K562 (cell line): ENCODE data around the gene ANKS1B. TPM values are rescaled to one million over a fixed set of nuclear protein-coding genes. Genes with fewer than 3 reads are reported as not detected.

Source experiments
- ATAC-seq: fragments of 200-7000 bp; cut with Tn5 transposase; 3 replicates; pipeline ENCODE4 v1.9.1; 2020; ENCODE audit warnings: moderate library complexity
- BruUV-seq: library from RNA; stranded (reverse); fragments of 400-500 nt; replicated peaks from 2 replicates; lab custom pipeline; 2021; lab: Mats Ljungman, UMichigan
- CTCF ChIA-PET: fragments of 300-600 bp; formaldehyde crosslinking; extraction: SDS; loops from one replicate; lab custom pipeline; 2021; ENCODE audit warnings: low intra/inter-chr PET ratio; lab: Yijun Ruan, JAX
- POLR2A ChIA-PET: fragments of 300-600, 350-650 bp; sonication (Branson Sonifier 250); formaldehyde crosslinking; extraction: SDS; loops from one replicate; lab custom pipeline; 2021; ENCODE audit warnings: antibody characterized with exemption, inconsistent platforms; lab: Yijun Ruan, JAX
- DNase-seq, 4 experiments: peaks; one replicate each; pipeline versions ENCODE4 v3.0.0 to v3.0.0-alpha.2; 2011 to 2018; ENCODE audit warnings: low spot score in 3 of 4, mixed read lengths in 3 of 4; ENCODE audit errors: extremely low read depth in 1 of 4
- FAIRE-seq: peaks from 2 replicates; lab custom pipeline; 2011; peaks lifted over from hg19 to GRCh38; lab: Jason Lieb, UNC
- H2AFZ ChIP-seq: 2 replicates; pipeline ENCODE4 v1.6.0; 2011; ENCODE audit warnings: low read depth, low read length, control low read depth, inconsistent platforms
- H3K27ac ChIP-seq: fragments of 200-600 bp; 3 replicates; pipeline ENCODE4 v1.8.0; 2011; ENCODE audit warnings: low read depth, mild to moderate bottlenecking, control low read depth, inconsistent platforms, low read length, moderate library complexity, mixed read lengths; ENCODE audit errors: extremely low read depth
- H3K27me3 ChIP-seq, 2 experiments: fragments of 300-600 bp in 1 of 2; 2 replicates in 1 of 2; 3 replicates in 1 of 2; pipeline versions ENCODE4 v1.6.0 to v1.8.0; 2011; ENCODE audit warnings: inconsistent platforms in 2 of 2, low read length in 2 of 2, mild to moderate bottlenecking in 1 of 2, mixed read lengths in 1 of 2, moderate library complexity in 1 of 2; ENCODE audit not compliant: control insufficient read depth in 2 of 2, insufficient read depth in 2 of 2
- H3K36me3 ChIP-seq: fragments of 300-600 bp; 3 replicates; pipeline ENCODE4 v1.8.0; 2011; ENCODE audit warnings: mild to moderate bottlenecking, low read length, inconsistent platforms; ENCODE audit not compliant: control insufficient read depth, insufficient read depth
- H3K4me1 ChIP-seq, 2 experiments: fragments of 200-600 bp in 1 of 2; replicated peaks in 1 of 2; 2 replicates in 1 of 2; 3 replicates in 1 of 2; pipeline versions ENCODE4 v1.5.1 to v1.8.0; 2011; ENCODE audit warnings: inconsistent platforms in 2 of 2, low read length in 2 of 2, mild to moderate bottlenecking in 1 of 2, mixed read lengths in 1 of 2, moderate library complexity in 1 of 2; ENCODE audit not compliant: control insufficient read depth in 2 of 2, insufficient read depth in 2 of 2
- H3K4me2 ChIP-seq: 2 replicates; pipeline ENCODE4 v1.6.1; 2011; ENCODE audit warnings: low read length, control low read depth, inconsistent platforms, mixed read lengths; ENCODE audit not compliant: insufficient read depth
- H3K4me3 ChIP-seq: fragments of 200-600 bp; sonication (generic), shearing (Covaris generic); 2 replicates; pipeline ENCODE4 v1.5.1; 2016; ENCODE audit warnings: control low read depth, inconsistent platforms
- H3K79me2 ChIP-seq: fragments of 200-600 bp; 3 replicates; pipeline ENCODE4 v1.8.0; 2011; ENCODE audit warnings: low read length, inconsistent platforms; ENCODE audit not compliant: control insufficient read depth, insufficient read depth
- H3K9ac ChIP-seq, 2 experiments: 2 replicates each; pipeline versions ENCODE4 v1.6.0 to v1.6.1; 2011; ENCODE audit warnings: low read depth in 2 of 2, low read length in 2 of 2, control low read depth in 1 of 2, inconsistent platforms in 1 of 2, mild to moderate bottlenecking in 1 of 2, mixed read lengths in 1 of 2; ENCODE audit not compliant: insufficient read depth in 1 of 2
- H3K9me1 ChIP-seq: one replicate; pipeline ENCODE4 v1.6.0; 2011; ENCODE audit warnings: inconsistent platforms, mild to moderate bottlenecking, low read length, moderate library complexity; ENCODE audit not compliant: control insufficient read depth, insufficient read depth
- H3K9me3 ChIP-seq: replicated peaks from 2 replicates; pipeline ENCODE4 v1.5.1; 2011; ENCODE audit warnings: low read depth, low read length, inconsistent platforms; ENCODE audit not compliant: control insufficient read depth, insufficient read depth
- H4K20me1 ChIP-seq: replicated peaks from 2 replicates; pipeline ENCODE4 v1.6.1; 2011; ENCODE audit warnings: low read length, inconsistent platforms, mixed read lengths; ENCODE audit not compliant: control insufficient read depth, insufficient read depth
- MEIS2 ChIP-seq: fragments of 450-650 bp; IDR thresholded peaks from 2 replicates; pipeline ENCODE4 v1.6.1; 2014; ENCODE audit warnings: mild to moderate bottlenecking; ENCODE audit not compliant: partially characterized antibody
- STAG1 ChIP-seq: sonication (generic); formaldehyde crosslinking; IDR thresholded peaks from 2 replicates; pipeline ENCODE4 v1.5.0; 2020; ENCODE audit warnings: missing genetic modification reagents, borderline replicate concordance
- ZKSCAN8 ChIP-seq: fragments of 200-800 bp; sonication (Bioruptor generic); IDR thresholded peaks from 2 replicates; pipeline ENCODE4 v1.6.1; 2016; ENCODE audit warnings: missing genetic modification characterization, missing compliant biosample characterization
- WGBS: fragments of 100-300 bp; shearing (Covaris generic); methylation state at CpG from one replicate; pipeline ENCODE4 v1.1.6; 2016; ENCODE audit warnings: low coverage, mixed read lengths; ENCODE audit not compliant: insufficient coverage; ENCODE audit errors: missing lambda C conversion rate; 5-methylcytosine and 5-hydroxymethylcytosine counted together
- in situ Hi-C: fragments of 300-500 bp; cut with MboI; formaldehyde crosslinking; loops from 4 replicates; pipeline ENCODE4 v1.15.0; 2018; ENCODE audit warnings: inconsistent platforms, mixed read lengths
- intact Hi-C: fragments of 100-400 bp; cut with micrococcal nuclease; formaldehyde crosslinking; loops from 2 replicates; pipeline ENCODE4 v1.14.2; 2022
- polyA plus RNA-seq, 8 experiments: library from polyadenylated mRNA; depleted of rRNA in 4 of 8; stranded (reverse) in 5 of 8; unstranded in 3 of 8; fragments of >200 nt; fragmentation: Nextera tagmentation in 2 of 8; fragmentation: Illumina TruSeq in 1 of 8; extraction: Ambion mirVana in 2 of 8; extraction: Trizol in 1 of 8; gene quantifications; 2 replicates each; pipeline versions ENCODE4 v1.2.1 to v1.2.3, GENCODE V29; 2011 to 2014; ENCODE audit warnings: inconsistent platforms in 1 of 8, missing spikeins in 1 of 8
- total RNA-seq, 7 experiments: library from RNA; depleted of rRNA in 6 of 7; stranded (reverse); fragments of >200 nt in 6 of 7; fragmentation: Illumina TruSeq in 2 of 7; extraction: Trizol in 2 of 7; gene quantifications; 2 replicates each; pipeline versions ENCODE4 v1.2.1 to v1.2.3, GENCODE V29; 2011 to 2021; ENCODE audit warnings: low replicate concordance in 1 of 7
- TF ChIP-seq, protein P1 (sequence below): sonication (generic); formaldehyde crosslinking; IDR thresholded peaks from 2 replicates; pipeline ENCODE4 v1.8.1; 2023; ENCODE audit warnings: mild to moderate bottlenecking, missing genetic modification reagents
- TF ChIP-seq, protein P2 (sequence below): fragments of 200-400 bp; formaldehyde crosslinking; IDR thresholded peaks from 2 replicates; pipeline ENCODE4 v1.6.1; 2017; ENCODE audit warnings: mild to moderate bottlenecking, low read depth, low read length, moderate library complexity

ANKS1B gene
- total and polyA plus RNA-seq, 9 of the 15 experiments (the other 6 are each of a cell fraction or from before 2014, with no cell fraction given) = 0.04 to 0.47 (median 0.28) TPM; not detected in 4

DNA sequence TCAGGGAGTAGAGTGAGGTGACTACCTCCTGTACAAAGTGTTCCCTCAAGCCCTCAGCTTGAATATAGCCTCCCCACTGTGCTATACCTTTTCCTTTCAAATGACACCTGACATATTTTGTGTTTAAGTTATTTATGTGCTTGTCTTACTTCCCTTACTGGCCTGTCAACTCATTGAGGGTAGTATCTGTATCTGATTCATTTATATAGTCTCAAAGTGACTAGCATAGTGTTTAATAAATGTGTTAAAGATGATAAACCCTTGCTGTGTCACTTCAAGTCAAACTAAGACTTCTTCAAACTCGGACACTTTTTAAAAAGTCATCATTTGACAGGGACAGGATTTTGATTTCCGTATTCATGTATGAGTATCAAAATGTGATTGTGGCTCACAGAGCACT, 1287.5 kb downstream of the ANKS1B start:
- DNase-seq (no peak), ATAC-seq (peak; percentile 55), FAIRE-seq (no peak)
- H3K4me1 ChIP-seq = peaks cover 4% of the 10 kb centered on the region in 2 experiments; a peak in 2 of 5 replicates
- no peaks in the 10 kb centered on the region; the same call in 2 of the 3 replicates for H3K36me3 ChIP-seq
- no peak overlapping the region for H3K4me3 ChIP-seq
- ChIA-PET POLR2A (no interaction called here), CTCF (no interaction called here)
- H3K27ac ChIP-seq = no peak overlapping the region
- TF ChIP-seq MEIS2 = peak; percentile 22
- TF ChIP-seq ZKSCAN8 (CRISPR knock-in tag) = no peak
- H3K4me2 ChIP-seq = no peak overlapping the region
- WGBS = 33% methylated on average over 2 of the region's 2 CpGs
- no peaks in the 10 kb centered on the region for H4K20me1 ChIP-seq
- no peak overlapping the region for H2AFZ ChIP-seq
- no peaks in the 10 kb centered on the region for H3K9me3 ChIP-seq
- no peak overlapping the region for H3K9ac ChIP-seq
- in situ Hi-C loops = no loop called here
- BruUV-seq = no TSS peak
- H3K9me1 ChIP-seq = no peaks in the 10 kb centered on the region
- no peaks in the 10 kb centered on the region for H3K27me3 ChIP-seq
- intact Hi-C loops = loop anchor here (5.0 to 10.0 kb wide), 2 partner anchors 100 to 298 kb away; no protein-coding TSS in a partner anchor
- no peaks in the 10 kb centered on the region for H3K79me2 ChIP-seq

DNA sequence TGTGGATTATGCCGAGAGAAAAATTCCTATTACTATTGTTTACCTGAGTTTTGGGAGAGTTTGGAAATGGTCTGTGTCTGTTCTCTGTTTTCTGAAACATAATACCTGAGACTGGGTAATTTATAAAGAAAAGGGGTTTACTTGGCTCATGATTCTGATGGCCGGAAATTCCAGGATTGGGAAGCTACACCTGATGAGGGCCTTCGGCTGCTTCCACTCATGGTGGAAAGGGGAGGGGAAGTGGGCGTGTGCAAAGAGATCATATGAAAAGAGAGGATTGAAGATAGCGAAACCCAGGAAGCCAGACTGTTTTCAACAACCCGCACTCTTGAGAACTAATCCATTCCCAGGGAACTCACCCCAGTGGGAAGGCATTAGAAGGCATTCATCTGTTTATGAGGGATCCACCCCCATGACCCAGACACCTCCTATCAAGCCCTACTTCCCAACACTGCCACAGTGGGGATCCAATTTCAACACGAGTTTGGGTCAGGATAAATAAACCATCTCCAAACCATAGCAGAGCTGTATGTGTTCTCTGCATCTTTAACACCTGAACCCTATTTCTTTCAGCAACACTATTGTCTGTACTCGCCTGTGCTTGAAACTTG, 1288.6 kb downstream of the ANKS1B start:
- no peaks in the 10 kb centered on the region; the same call in 2 of the 3 replicates for H3K36me3 ChIP-seq
- H3K27me3 ChIP-seq = no peaks in the 10 kb centered on the region
- H2AFZ ChIP-seq = no peak overlapping the region
- no peak for DNase-seq
- H3K27ac ChIP-seq = no peak overlapping the region
- no peaks in the 10 kb centered on the region for H4K20me1 ChIP-seq
- no peak for FAIRE-seq
- H3K9me3 ChIP-seq = no peaks in the 10 kb centered on the region
- intact Hi-C loops = loop anchor here (5.0 to 10.0 kb wide), 2 partner anchors 101 to 299 kb away; no protein-coding TSS in a partner anchor
- in situ Hi-C loops = no loop called here
- H3K4me3 ChIP-seq = no peak overlapping the region
- ChIA-PET CTCF (no interaction called here), POLR2A (no interaction called here)
- BruUV-seq = no TSS peak
- no peaks in the 10 kb centered on the region for H3K79me2 ChIP-seq
- ATAC-seq = peak; percentile 15
- WGBS = 60% methylated on average over 8 of the region's 8 CpGs
- H3K4me2 ChIP-seq = 0 out of 2 replicates have a peak overlapping the region, but pooled peaks have one; percentile 6
- peaks cover 4% of the 10 kb centered on the region in 2 experiments; a peak in 2 of 5 replicates for H3K4me1 ChIP-seq
- no peaks in the 10 kb centered on the region for H3K9me1 ChIP-seq
- H3K9ac ChIP-seq = no peak overlapping the region
- TF ChIP-seq STAG1 (CRISPR knock-in tag) = no peak
- TF ChIP-seq, protein P1, sequence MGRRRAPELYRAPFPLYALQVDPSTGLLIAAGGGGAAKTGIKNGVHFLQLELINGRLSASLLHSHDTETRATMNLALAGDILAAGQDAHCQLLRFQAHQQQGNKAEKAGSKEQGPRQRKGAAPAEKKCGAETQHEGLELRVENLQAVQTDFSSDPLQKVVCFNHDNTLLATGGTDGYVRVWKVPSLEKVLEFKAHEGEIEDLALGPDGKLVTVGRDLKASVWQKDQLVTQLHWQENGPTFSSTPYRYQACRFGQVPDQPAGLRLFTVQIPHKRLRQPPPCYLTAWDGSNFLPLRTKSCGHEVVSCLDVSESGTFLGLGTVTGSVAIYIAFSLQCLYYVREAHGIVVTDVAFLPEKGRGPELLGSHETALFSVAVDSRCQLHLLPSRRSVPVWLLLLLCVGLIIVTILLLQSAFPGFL = no peak
- TF ChIP-seq, protein P2, sequence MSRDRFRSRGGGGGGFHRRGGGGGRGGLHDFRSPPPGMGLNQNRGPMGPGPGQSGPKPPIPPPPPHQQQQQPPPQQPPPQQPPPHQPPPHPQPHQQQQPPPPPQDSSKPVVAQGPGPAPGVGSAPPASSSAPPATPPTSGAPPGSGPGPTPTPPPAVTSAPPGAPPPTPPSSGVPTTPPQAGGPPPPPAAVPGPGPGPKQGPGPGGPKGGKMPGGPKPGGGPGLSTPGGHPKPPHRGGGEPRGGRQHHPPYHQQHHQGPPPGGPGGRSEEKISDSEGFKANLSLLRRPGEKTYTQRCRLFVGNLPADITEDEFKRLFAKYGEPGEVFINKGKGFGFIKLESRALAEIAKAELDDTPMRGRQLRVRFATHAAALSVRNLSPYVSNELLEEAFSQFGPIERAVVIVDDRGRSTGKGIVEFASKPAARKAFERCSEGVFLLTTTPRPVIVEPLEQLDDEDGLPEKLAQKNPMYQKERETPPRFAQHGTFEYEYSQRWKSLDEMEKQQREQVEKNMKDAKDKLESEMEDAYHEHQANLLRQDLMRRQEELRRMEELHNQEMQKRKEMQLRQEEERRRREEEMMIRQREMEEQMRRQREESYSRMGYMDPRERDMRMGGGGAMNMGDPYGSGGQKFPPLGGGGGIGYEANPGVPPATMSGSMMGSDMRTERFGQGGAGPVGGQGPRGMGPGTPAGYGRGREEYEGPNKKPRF = no peak
